ENCODE results near the gene BRME1. TPM values are rescaled to one million over a fixed set of nuclear protein-coding genes. Genes with fewer than 3 reads are reported as not detected.

The BRME1 gene
- total RNA-seq (1 to 10 TPM; 1.3 to 3.7 (median 2.3) TPM), polyA plus RNA-seq (1 to 10 TPM in 1 of 2 donors, under 1 TPM in 1; 0.57 to 2.8 TPM)
- long read RNA-seq, donor 1, partial matches to known transcripts, result 0 of 4 reads
- long read RNA-seq, donor 1, other reads (novel, unspliced or antisense), result 2 of 4 reads
- long read RNA-seq, donor 2, partial matches to known transcripts, result 32 of 39 reads
- long read RNA-seq, donor 2, other reads (novel, unspliced or antisense), result 5 of 39 reads
- long read RNA-seq, donor 3, partial matches to known transcripts, result 0 of 4 reads
- long read RNA-seq, donor 3, other reads (novel, unspliced or antisense), result 4 of 4 reads

DNA sequence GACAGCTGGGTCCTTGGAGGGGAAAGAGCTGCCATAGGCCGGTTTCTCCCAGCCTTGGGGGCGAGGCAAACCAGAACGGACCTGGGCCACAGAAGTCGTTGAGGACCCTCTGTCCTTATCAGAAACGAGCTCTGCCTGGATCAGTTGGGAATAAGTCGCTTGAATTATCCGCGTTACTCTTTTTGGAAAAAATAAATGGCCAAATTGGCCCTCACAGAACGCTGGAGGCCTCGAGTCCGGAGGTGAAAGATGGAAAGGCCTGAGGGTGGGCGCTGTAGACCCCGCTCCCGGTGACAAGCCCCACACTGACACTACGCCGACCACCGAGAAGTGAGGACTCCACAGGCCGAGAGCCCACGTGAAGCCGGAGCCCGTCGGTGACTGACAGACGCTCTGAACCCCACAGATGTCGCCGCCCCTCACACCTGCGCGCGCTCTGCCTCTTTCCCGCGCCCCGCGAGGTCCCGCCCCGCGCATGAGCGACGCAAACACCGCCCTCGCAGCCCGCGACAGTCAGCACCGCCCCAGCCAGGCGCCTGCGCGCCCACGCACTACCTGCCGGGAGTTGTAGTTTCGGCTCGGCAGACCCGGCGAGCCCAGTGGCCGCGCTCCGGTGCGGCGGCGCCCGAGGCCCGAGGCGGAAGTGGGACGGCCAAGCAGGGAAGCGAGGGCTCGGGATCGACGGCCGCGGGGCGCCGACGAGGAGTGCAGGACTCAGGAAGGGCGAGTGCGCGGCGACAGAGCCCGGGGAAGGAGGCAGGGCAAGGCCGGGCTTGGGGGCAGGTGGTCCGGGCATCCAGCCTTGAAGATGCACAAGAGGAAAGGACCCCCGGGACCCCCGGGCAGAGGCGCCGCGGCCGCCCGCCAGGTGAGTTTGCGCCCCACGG, at the start of gene BRME1, which contains the start of gene CC2D1A:
Gene BRME1, minus strand, starts transcription at position 484 of the 887 bp plus-strand sequence. CDS start 1,225 bp downstream, outside the sequence.
Gene CC2D1A, plus strand, starts transcription at position 568 of the 887 bp plus-strand sequence. Its CDS starts 241 bp downstream, at position 809.
- WGBS, 3 donors, result 4 to 7% (median 7%) methylated on average over 73 to 86 of the region's 86 CpGs
- no peaks in the 10 kb centered on the region for H3K27me3 ChIP-seq
- intact Hi-C loops (cut with DNase I), result no loop called here
- TF ChIP-seq EP300 (IDR thresholded peaks at IDR 0.05), result no peak
- TF ChIP-seq POLR2A (IDR thresholded peaks at IDR 0.05), result peak; percentile 43
- TF ChIP-seq, protein P1, sequence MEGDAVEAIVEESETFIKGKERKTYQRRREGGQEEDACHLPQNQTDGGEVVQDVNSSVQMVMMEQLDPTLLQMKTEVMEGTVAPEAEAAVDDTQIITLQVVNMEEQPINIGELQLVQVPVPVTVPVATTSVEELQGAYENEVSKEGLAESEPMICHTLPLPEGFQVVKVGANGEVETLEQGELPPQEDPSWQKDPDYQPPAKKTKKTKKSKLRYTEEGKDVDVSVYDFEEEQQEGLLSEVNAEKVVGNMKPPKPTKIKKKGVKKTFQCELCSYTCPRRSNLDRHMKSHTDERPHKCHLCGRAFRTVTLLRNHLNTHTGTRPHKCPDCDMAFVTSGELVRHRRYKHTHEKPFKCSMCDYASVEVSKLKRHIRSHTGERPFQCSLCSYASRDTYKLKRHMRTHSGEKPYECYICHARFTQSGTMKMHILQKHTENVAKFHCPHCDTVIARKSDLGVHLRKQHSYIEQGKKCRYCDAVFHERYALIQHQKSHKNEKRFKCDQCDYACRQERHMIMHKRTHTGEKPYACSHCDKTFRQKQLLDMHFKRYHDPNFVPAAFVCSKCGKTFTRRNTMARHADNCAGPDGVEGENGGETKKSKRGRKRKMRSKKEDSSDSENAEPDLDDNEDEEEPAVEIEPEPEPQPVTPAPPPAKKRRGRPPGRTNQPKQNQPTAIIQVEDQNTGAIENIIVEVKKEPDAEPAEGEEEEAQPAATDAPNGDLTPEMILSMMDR (IDR thresholded peaks at IDR 0.05), result peak in 1 of 3 donors; percentile 20
- peak; percentile 88 to 93 (median 91) for DNase-seq
- no peaks in the 10 kb centered on the region for H3K36me3 ChIP-seq
- H3K9me3 ChIP-seq, result no peaks in the 10 kb centered on the region
- H3K27ac ChIP-seq, result peak within 1 kb of the TSS; percentile 39 to 67
- H3K4me1 ChIP-seq (ENCODE audit: insufficient read depth), result peaks cover 6% of the 10 kb centered on the region
- peak within 1 kb of the TSS; percentile 80 for H3K4me3 ChIP-seq

DNA sequence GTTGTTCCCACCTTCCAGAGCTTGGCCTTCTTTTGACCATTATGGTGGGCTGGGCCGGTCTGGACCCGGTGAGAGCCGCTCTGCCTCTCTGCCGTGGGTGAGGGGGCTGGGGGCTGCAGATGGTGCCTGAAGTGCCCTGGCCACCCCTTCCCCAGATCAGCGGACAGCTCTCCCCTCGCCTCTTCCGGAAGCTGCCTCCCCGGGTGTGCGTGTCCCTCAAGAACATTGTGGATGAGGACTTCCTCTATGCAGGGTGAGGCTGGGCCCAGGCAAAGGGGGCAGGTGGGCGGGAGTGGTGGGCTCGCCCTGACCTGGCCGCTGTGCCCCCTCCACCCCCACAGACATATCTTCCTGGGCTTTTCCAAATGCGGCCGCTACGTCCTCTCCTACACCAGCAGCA, 48.3 kb upstream of the BRME1 start:
- H3K9me3 ChIP-seq, result no peaks in the 10 kb centered on the region
- H3K27me3 ChIP-seq, result no peaks in the 10 kb centered on the region
- H3K4me1 ChIP-seq (ENCODE audit: insufficient read depth), result peaks cover 4% of the 10 kb centered on the region
- intact Hi-C loops (cut with DNase I), result loop anchor here in 2 of 4 donors (5.0 kb wide), 2 partner anchors 53 to 957 kb away; partner anchors contain the start of genes NFIX (in 1 of the 2) and RFX1 (in 1 of the 2)
- H3K4me3 ChIP-seq, result no peak overlapping the region
- no peak for DNase-seq
- no peaks in the 10 kb centered on the region for H3K36me3 ChIP-seq
- H3K27ac ChIP-seq, result no peak overlapping the region
- no peak for TF ChIP-seq EP300 (IDR thresholded peaks at IDR 0.05)
- TF ChIP-seq POLR2A (IDR thresholded peaks at IDR 0.05), result no peak
- TF ChIP-seq, protein P1 (IDR thresholded peaks at IDR 0.05), result no peak
- WGBS, 3 donors, result 86 to 95% (median 91%) methylated on average over 15 of the region's 15 CpGs

GRCh38 chr19:13952931-13953531, 47.1 kb upstream of the BRME1 start:
- H3K36me3 ChIP-seq, result no peaks in the 10 kb centered on the region
- H3K27ac ChIP-seq, result no peak overlapping the region
- no peaks in the 10 kb centered on the region for H3K9me3 ChIP-seq
- H3K27me3 ChIP-seq, result no peaks in the 10 kb centered on the region
- intact Hi-C loops (cut with DNase I), result loop anchor here in 2 of 4 donors (5.0 kb wide), 2 partner anchors 54 to 956 kb away; partner anchors contain the start of genes NFIX (in 1 of the 2) and RFX1 (in 1 of the 2)
- peak overlapping the region; percentile 90 for H3K4me3 ChIP-seq
- peaks cover 4% of the 10 kb centered on the region for H3K4me1 ChIP-seq (ENCODE audit: insufficient read depth)
- 0 to 3% (median 3%) methylated on average over 10 to 13 of the region's 13 CpGs for WGBS, 3 donors
- DNase-seq, result peak in 2 of 5 donors; percentile 50 to 52
- TF ChIP-seq, protein P1 (IDR thresholded peaks at IDR 0.05), result no peak
- TF ChIP-seq EP300 (IDR thresholded peaks at IDR 0.05) (no peak), POLR2A (IDR thresholded peaks at IDR 0.05) (no peak)

Measured in ovary (tissue), 10 donors.